Keratinocyte (primary cell): Measurements from ENCODE around the gene DNAAF8. TPM values are rescaled to one million over a fixed set of nuclear protein-coding genes. Genes with fewer than 3 reads are reported as not detected.

Experiments used
- DNase-seq: peaks from one replicate; pipeline ENCODE4 v3.0.0-alpha.2; 2011; ENCODE audit warnings: low read depth, missing footprints, low spot score
- FAIRE-seq: peaks from 2 replicates; lab custom pipeline; 2011; peaks lifted over from hg19 to GRCh38; lab: Jason Lieb, UNC
- H2AFZ ChIP-seq: 2 replicates; pipeline ENCODE4 v1.6.0; 2012; ENCODE audit warnings: low read length, control low read depth, inconsistent platforms; ENCODE audit not compliant: control insufficient read depth
- H3K27ac ChIP-seq: 2 replicates; pipeline ENCODE4 v1.5.1; 2011; ENCODE audit warnings: low read length; ENCODE audit not compliant: control insufficient read depth, insufficient read depth
- H3K27me3 ChIP-seq: 3 replicates; pipeline ENCODE4 v1.6.0; 2011; ENCODE audit warnings: low read length; ENCODE audit not compliant: control insufficient read depth, insufficient read depth; ENCODE audit errors: extremely low read depth
- H3K36me3 ChIP-seq, 2 experiments: 2 replicates in 1 of 2; 3 replicates in 1 of 2; pipeline ENCODE4 v1.5.1; 2011; ENCODE audit warnings: low read length in 2 of 2, mild to moderate bottlenecking in 1 of 2; ENCODE audit not compliant: control insufficient read depth in 2 of 2, insufficient read depth in 2 of 2; ENCODE audit errors: extremely low read depth in 1 of 2
- H3K4me1 ChIP-seq: 3 replicates; pipeline ENCODE4 v1.5.1; 2011; ENCODE audit warnings: low read length; ENCODE audit not compliant: control insufficient read depth, insufficient read depth; ENCODE audit errors: extremely low read depth
- H3K4me2 ChIP-seq: 3 replicates; pipeline ENCODE4 v1.6.0; 2011; ENCODE audit warnings: low read depth, low read length; ENCODE audit not compliant: control insufficient read depth, insufficient read depth; ENCODE audit errors: extremely low read depth
- H3K4me3 ChIP-seq, 3 experiments: fragments of 200-600 bp in 1 of 3; sonication (generic) in 1 of 3; 2 replicates in 2 of 3; 3 replicates in 1 of 3; pipeline ENCODE4 v1.5.1; 2011 to 2016; ENCODE audit warnings: low read length in 3 of 3, mild to moderate bottlenecking in 3 of 3, control low read depth in 2 of 3, inconsistent platforms in 1 of 3, low read depth in 1 of 3, mixed read lengths in 1 of 3, mixed run types in 1 of 3, moderate library complexity in 1 of 3; ENCODE audit not compliant: control insufficient read depth in 2 of 3, insufficient read depth in 2 of 3; ENCODE audit errors: extremely low read depth in 1 of 3
- H3K79me2 ChIP-seq: 2 replicates; pipeline ENCODE4 v1.6.0; 2012; ENCODE audit warnings: low read length; ENCODE audit not compliant: control insufficient read depth, insufficient read depth
- H3K9ac ChIP-seq: 3 replicates; pipeline ENCODE4 v1.6.0; 2011; ENCODE audit warnings: low read length; ENCODE audit not compliant: control insufficient read depth, insufficient read depth; ENCODE audit errors: extremely low read depth
- H3K9me1 ChIP-seq: 3 replicates; pipeline ENCODE4 v1.6.0; 2011; ENCODE audit warnings: low read length; ENCODE audit not compliant: control insufficient read depth, insufficient read depth; ENCODE audit errors: extremely low read depth
- H3K9me3 ChIP-seq: 2 replicates; pipeline ENCODE4 v1.5.1; 2012; ENCODE audit warnings: low read depth, low read length; ENCODE audit not compliant: control insufficient read depth
- H4K20me1 ChIP-seq: 3 replicates; pipeline ENCODE4 v1.6.0; 2011; ENCODE audit warnings: low read length; ENCODE audit not compliant: control insufficient read depth, insufficient read depth; ENCODE audit errors: extremely low read depth
- EZH2 ChIP-seq: IDR thresholded peaks from one replicate; pipeline ENCODE4 v1.6.1; 2012; ENCODE audit warnings: inconsistent platforms, mild to moderate bottlenecking, low read length, moderate library complexity
- dilution Hi-C: fragments of 300-500 bp; cut with MboI; formaldehyde crosslinking; loops from one replicate; pipeline ENCODE4 v1.7.0; 2020; ENCODE audit warnings: low sequenced_read_pairs; ENCODE audit not compliant: extremely low pct_ligation_motif_present
- polyA plus RNA-seq, 5 experiments: library from polyadenylated mRNA; depleted of rRNA in 3 of 5; stranded (reverse) in 3 of 5; stranded (forward) in 1 of 5; unstranded in 1 of 5; fragments of >200 nt; gene quantifications; 1 replicate in 1 of 5; 2 replicates in 3 of 5; 3 replicates in 1 of 5; pipeline versions ENCODE4 v1.2.1 to v1.2.3, GENCODE V29; 2011 to 2012; ENCODE audit warnings: missing spikeins in 2 of 5, low read depth in 1 of 5, low replicate concordance in 1 of 5
- TF ChIP-seq, protein P1 (sequence below), 3 experiments: IDR thresholded peaks in 1 of 3; conservative IDR thresholded peaks in 1 of 3; optimal IDR thresholded peaks in 1 of 3; 2 replicates in 2 of 3; 3 replicates in 1 of 3; pipeline versions ENCODE3 to v1.5.1; 2011; ENCODE audit warnings: low read length in 3 of 3, mild to moderate bottlenecking in 3 of 3, moderate library complexity in 2 of 3, control low read depth in 1 of 3, inconsistent platforms in 1 of 3; ENCODE audit not compliant: insufficient read depth in 2 of 3; ENCODE audit errors: extremely low read depth in 1 of 3

Gene DNAAF8
- polyA plus RNA-seq, 1 donor (not counting 4 experiments of a cell fraction or from before 2014, with no cell fraction given): 0.26 TPM

DNA sequence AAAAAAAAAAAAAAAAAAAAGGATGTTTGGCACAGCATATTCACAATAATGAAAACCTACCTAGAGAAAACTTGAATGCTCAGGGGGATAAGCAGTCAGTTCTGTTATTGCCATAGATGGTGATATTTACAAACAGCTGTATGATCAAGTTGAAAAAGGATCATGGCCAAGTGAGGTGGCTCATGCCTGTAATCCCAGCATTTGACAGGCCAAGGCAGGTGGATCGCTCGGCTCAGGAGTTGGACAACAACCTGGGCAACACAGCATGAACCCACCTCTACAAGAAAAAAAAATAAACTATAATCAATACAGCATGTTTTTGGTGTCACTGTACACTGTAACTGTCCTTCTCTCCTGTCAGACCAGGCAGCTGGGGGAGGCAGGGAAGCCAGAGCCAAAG, 19.3 kb upstream of the DNAAF8 start:
- no peak overlapping the region for H3K9ac ChIP-seq
- TF ChIP-seq EZH2: no peak
- TF ChIP-seq, protein P1, sequence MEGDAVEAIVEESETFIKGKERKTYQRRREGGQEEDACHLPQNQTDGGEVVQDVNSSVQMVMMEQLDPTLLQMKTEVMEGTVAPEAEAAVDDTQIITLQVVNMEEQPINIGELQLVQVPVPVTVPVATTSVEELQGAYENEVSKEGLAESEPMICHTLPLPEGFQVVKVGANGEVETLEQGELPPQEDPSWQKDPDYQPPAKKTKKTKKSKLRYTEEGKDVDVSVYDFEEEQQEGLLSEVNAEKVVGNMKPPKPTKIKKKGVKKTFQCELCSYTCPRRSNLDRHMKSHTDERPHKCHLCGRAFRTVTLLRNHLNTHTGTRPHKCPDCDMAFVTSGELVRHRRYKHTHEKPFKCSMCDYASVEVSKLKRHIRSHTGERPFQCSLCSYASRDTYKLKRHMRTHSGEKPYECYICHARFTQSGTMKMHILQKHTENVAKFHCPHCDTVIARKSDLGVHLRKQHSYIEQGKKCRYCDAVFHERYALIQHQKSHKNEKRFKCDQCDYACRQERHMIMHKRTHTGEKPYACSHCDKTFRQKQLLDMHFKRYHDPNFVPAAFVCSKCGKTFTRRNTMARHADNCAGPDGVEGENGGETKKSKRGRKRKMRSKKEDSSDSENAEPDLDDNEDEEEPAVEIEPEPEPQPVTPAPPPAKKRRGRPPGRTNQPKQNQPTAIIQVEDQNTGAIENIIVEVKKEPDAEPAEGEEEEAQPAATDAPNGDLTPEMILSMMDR (optimal IDR thresholded peaks at IDR 0.05 in 1 of 3, IDR thresholded peaks at IDR 0.05 in 1 of 3, conservative IDR thresholded peaks at IDR 0.05 in 1 of 3; ENCODE audit: extremely low read depth in 1 of 3, insufficient read depth in 2 of 3, low read length in 3 of 3): no peak
- H2AFZ ChIP-seq: no peak overlapping the region
- H3K4me1 ChIP-seq: no peaks in the 10 kb centered on the region
- no peak for FAIRE-seq
- H3K9me3 ChIP-seq: no peaks in the 10 kb centered on the region
- no peak for DNase-seq
- H4K20me1 ChIP-seq: no peaks in the 10 kb centered on the region
- no peak overlapping the region for H3K27ac ChIP-seq
- no peaks in the 10 kb centered on the region for H3K27me3 ChIP-seq
- no peak overlapping the region for H3K4me2 ChIP-seq
- peaks cover 2 to 9% of the 10 kb centered on the region in 2 experiments for H3K36me3 ChIP-seq
- no peaks in the 10 kb centered on the region for H3K79me2 ChIP-seq
- H3K9me1 ChIP-seq: no peaks in the 10 kb centered on the region
- dilution Hi-C loops: no loop called here
- no peak overlapping the region for H3K4me3 ChIP-seq

DNA sequence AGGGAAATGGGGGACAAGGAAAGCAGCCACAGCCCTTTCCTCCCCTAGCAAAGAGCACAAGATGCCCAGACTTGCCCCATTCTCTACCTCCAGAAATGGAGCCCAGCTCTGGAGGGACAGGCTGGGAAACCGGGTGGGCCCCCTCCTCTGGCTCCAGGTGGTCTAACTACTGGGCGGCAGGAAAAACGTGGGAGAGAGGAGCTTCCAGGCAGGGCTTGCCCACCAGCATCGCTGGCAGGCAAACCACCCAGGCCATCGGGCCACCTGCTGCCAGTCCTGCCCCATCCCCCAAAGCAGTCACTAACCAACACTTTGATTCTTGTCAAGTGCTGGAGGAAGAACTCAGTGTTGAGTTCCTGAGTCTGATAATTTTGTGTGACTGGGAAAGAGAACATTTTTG, 15.9 kb upstream of the DNAAF8 start:
- Histone ChIP-seq H3K9me3 (no peaks in the 10 kb centered on the region), H3K4me1 (no peaks in the 10 kb centered on the region), H3K79me2 (no peaks in the 10 kb centered on the region), H3K4me3 (no peak overlapping the region), H3K9ac (no peak overlapping the region), H4K20me1 (no peaks in the 10 kb centered on the region), H3K27me3 (no peaks in the 10 kb centered on the region), H3K9me1 (no peaks in the 10 kb centered on the region), H3K4me2 (no peak overlapping the region), H3K36me3 (peaks cover 2 to 9% of the 10 kb centered on the region in 2 experiments), H3K27ac (no peak overlapping the region), H2AFZ (no peak overlapping the region)
- no peak for TF ChIP-seq EZH2
- TF ChIP-seq, protein P1 (optimal IDR thresholded peaks at IDR 0.05 in 1 of 3, IDR thresholded peaks at IDR 0.05 in 1 of 3, conservative IDR thresholded peaks at IDR 0.05 in 1 of 3; ENCODE audit: extremely low read depth in 1 of 3, insufficient read depth in 2 of 3, low read length in 3 of 3): no peak
- dilution Hi-C loops: no loop called here
- DNase-seq: no peak
- no peak for FAIRE-seq
